Suppressor macrophage treated with lipopolysaccharide for 1 hour (primary cell): Measurements from ENCODE around the gene RIMS3.

Source experiments
- DNase-seq, 3 donors: peaks; one replicate each; pipeline ENCODE4 v3.0.0-alpha.2; 2020 to 2022

Gene RIMS3

GRCh38 chr1:40652979-40653378, 12.5 kb downstream of the RIMS3 start:
- no peak for DNase-seq

- no peak for DNase-seq
Observed at GRCh38 chr1:40652468-40652867, 13.0 kb downstream of the RIMS3 start.

- DNase-seq, result peak; percentile 27 to 58 (median 29)
Observed at GRCh38 chr1:40651138-40651857, 14.2 kb downstream of the RIMS3 start.

DNA sequence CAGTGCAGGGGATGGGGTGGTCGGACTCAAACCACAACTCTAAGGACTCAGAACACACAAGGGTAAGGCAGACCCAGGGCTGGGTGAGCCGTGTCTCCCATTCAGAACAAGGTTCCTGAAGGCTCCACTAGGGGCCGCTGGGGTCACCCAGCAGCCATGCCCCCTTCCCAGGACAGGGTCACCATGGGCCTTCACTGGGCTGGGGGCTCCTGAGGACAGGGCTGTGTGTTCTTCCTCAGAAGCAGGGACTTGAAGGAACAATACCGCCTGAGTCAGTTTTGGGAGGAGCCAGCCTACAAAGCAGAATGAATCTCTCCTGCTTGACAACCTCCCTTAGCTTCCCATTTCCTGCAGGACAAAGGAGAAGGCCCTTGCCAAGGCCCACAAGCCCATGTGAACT, 15.4 kb downstream of the RIMS3 start:
- DNase-seq, result peak; percentile 27 to 35 (median 31)

DNA sequence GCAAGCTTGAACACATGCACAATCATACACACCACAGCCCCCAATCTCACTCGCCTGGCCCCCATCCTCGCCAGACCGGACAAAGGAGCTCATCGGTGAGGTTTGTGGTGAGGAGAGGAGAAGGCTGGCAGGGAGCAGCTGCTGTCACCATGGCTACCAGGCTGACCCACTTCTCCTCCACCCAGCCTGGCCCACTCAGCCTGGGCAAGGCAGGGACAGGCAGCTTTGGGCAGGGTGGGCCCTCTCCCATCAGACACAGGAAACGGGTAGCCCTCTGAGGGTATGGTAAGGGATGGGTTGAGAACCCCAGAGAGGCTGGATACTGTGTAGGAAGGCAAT, 15.9 kb downstream of the RIMS3 start:
- DNase-seq, result no peak

- no peak for DNase-seq
Observed at GRCh38 chr1:40648928-40649591, 16.4 kb downstream of the RIMS3 start.

DNA sequence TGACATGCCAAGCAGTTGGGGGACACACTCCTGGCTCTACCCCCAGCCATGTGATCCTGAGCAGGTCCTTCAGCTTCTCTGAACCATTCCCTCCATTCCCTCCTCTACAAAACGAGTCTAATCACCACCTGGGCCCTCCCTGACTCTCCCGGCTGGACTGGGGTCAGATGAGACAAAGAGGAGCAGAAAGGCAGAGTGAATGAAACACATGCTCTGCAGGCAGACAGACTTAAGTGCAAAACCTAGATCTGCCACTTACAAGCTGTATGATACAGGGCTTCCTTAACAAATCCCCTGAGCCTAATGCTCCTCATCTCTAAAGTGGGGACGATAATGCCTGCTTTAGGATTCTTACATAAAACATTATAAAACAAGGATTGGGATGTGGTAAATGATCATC, 17.3 kb downstream of the RIMS3 start:
- DNase-seq, result no peak

DNA sequence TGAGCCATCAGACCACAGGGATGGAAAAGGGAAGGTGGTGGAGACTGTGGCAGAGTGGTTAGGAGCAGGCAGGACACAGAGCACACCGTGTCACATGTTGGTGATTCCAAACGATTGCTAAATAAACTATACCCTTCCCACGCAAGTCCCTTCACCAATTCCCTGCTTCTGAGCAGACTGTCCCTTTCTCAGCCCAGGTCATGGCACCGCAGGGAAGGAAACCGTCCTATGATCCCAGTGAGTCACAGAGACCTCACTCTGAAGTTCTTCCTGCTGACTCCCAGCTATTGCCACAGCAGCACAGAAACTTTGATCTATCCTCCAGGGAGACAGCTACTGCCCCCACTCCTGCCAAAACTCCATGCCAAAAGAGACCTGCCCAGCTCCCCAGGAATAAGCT, 19.2 kb downstream of the RIMS3 start:
- DNase-seq, result peak; percentile 63 to 77 (median 67)

DNA sequence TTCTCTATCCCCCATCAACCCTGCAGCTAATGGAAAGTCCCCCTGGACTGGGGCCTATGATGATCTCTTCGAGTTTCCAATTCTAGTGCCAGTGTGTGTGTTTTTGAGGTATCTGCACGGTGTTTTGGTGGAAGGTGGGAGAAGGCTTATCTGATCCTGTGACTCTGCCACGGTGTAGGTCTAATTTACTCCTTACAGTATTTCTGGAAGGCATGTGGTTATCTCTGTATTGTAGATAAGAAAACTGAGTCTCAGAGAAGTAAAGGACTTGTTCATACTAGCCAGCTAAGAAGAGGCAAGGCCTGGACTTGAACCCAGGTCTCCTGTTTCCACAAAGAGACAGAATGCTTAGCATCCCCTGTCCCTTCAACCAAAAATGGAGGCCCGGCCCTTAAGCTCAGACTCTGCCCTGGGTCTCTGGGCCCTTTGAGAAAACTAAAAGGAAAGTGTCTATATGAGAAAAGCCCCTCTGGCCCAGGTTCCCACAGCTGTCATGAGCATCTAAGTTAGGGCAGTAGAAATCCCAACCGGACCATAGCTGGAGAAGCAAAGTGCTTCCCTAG, 20.3 kb downstream of the RIMS3 start:
- DNase-seq, result no peak

GRCh38 chr1:40641601-40642242, 23.8 kb downstream of the RIMS3 start:
- DNase-seq, result no peak

DNA sequence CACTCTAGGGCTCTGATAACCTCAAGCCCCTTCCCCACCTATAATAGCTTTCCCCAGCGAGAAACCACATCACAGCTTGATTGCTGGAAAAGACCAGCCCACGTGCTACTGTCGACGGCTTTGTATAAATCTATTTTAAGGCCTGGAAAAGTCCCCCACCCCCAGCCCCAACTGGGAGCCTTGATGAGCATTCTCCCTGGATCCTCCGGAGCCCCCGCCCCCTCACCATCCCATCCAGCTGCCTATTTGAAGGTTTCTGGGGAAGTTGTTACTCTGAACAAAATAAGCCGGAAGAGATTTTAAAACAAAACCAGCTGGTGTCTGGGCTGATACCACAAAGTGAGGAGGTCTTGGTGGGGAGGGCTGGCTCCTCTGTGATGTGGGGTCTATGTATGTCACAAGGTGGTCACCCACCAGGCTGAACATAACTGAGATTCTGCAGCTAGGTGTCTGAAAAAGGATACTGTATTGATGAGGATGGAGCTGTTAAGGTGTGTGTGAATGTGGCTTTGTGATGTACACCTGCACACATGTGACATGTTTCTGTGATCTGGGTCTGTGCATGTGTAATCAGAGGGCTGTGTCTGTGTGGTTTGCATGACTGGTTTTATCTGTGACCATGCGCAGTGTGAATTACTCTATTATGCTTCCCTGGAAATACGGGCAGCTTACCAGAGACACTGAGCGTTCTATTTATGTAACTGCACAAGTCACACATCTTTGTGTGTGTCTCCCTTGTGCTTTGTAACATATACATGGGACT, 25.0 kb downstream of the RIMS3 start:
- no peak for DNase-seq

- DNase-seq, result no peak
Observed at GRCh38 chr1:40638097-40639036, 27.1 kb downstream of the RIMS3 start.

- no peak for DNase-seq
Observed at GRCh38 chr1:40637470-40638007, 27.9 kb downstream of the RIMS3 start.

- peak in 1 of 3 donors; percentile 15 for DNase-seq
Observed at GRCh38 chr1:40636777-40637176, 28.7 kb downstream of the RIMS3 start.

- DNase-seq, result no peak
Observed at GRCh38 chr1:40635763-40636500, 29.6 kb downstream of the RIMS3 start.

DNA sequence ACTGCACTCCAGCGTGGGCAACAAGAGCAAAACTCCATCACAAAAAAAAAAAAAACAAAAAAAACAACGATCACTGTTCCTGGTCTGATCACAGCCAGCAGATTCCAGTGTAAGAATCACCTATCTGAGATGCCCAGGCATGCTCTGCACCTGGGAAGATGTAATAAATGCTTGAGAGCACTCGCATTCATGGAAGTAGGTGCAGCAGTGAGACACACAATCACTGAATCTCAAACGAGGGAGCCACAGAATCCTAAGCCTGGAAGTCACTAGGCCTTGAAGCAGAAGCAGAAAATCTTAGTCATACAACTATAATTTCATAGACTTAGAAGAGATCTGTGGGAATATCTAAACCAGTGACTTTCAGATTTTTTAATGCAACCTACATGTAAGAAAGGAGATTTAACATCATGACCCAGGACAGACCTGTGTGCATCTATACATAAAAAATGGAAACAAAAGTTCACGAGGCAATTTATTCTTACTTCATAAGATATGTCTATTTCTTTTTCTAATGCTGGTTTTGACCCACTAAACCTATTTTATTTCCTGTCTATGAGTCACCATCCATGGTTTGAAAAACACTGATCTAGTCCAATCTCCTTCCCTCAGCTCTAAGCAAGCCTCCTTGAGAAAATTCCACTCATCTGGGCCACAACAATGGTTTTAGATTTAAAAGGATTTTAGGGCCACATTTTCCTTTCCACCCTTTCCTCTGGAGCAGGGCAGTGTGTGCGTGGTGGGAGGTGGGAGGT, 30.4 kb downstream of the RIMS3 start:
- DNase-seq, result no peak

DNA sequence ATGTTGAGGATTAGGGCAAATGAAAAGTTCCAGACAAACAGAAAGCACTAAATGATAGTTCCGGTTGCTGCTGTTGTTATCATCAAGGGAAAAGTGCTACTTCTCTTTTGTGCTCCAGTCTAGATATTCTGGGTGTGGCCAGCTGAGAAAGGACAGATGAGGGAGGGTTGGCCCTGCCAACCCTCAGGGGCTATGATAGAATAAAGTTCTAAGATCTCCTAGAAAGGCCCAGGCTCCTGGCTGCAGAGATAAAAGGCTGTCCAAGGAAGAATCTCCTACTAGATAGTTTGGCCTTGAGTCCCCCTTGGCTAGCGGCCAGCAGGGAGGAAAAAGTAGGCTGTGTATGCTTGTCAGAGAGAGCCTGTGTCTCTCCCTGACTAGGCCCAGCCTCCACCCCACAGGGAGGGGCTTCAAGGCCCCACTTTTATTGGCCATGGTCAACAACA, 31.5 kb downstream of the RIMS3 start:
- DNase-seq, result peak; percentile 33 to 35 (median 34)

DNA sequence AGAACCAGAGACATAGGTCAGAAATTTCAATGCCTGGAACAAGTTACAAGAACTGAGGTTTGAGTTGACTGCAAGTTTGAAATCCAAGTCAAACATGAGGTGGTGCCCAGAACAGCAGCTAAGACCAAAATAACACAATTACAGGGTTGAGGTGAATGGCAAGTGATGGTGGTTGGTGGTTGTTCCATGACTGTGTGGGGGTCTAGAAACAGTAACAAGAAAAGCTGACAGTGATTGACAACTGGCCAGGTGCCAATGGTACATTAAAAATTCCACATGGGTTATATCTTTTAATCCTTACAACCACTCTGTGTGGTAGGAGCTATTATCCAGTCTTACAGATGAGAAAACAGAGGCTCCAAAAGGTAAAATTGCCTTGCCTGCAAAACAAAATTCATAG, 32.0 kb downstream of the RIMS3 start:
- DNase-seq, result no peak

DNA sequence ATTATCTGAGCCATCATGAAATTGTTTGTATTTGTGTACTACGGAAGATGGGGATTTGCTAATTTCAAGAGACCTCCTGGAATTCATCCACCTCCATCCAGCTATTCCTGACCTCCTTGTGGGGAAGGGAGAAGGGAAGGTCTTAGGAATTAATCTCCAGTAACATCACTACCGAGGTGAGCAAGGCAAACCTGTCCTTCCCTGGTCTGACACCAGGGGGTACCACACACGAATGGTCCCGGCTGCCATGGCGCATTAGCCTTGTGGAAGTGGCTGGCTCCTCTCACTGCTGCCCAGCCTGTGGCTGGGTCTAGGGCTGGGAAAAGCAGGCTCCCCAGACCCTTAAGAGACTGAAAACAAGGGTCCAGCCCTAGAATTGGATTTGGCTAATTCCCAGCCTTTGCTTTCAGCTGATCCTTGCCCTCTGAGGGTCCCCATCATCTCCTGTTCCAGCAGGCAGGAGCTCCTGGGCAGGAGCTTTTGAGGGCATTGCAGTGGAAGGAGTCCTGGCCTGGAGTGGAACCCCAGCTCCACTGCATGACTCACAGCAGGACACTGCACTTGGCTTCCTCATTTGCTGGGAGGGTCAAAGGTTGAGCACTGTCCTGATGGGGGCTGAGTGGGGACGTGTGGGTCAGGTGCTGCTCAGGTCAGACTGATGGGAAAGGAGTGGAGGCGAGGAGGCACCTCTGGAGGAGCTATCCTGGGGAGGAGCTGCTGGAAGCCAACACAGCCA, 34.8 kb downstream of the RIMS3 start:
- DNase-seq, result peak; percentile 33 to 43 (median 37)
